Measurements from ENCODE around the gene COL11A2.

- TF ChIP-seq EZH2 (IDR thresholded peaks at IDR 0.05), result no peak
- no peak for TF ChIP-seq POLR2AphosphoS5 (IDR thresholded peaks at IDR 0.05; ENCODE audit: borderline replicate concordance, low read depth, low read length)
- TF ChIP-seq FOXP2 (optimal IDR thresholded peaks at IDR 0.05; ENCODE audit: control extremely low read depth, extremely low read length, insufficient read depth), result no peak
These were observed 77.9 kb downstream of the COL11A2 start for GRCh38 chr6:33114406-33114805.

Data from SK-N-MC (cell line).